Activated naive CD8-positive, alpha-beta T cell treated with anti-CD3 and anti-CD28 coated beads, Interleukin-2, amount 10 ng/mL, durations not matched to agents 7 days and 5 days (primary cell): ENCODE data around the gene ENTHD1. TPM values are rescaled to one million over a fixed set of nuclear protein-coding genes. Genes with fewer than 3 reads are reported as not detected.
"Not testable (repeated sequence)": the region's sequence is repeated elsewhere in the genome, so short reads cannot be mapped to it uniquely, and the experiment has no call there.

Source experiments
- ATAC-seq: fragments of 150-1000 bp; cut with Tn5 transposase; one replicate; pipeline ENCODE4 v1.10.0; 2021; ENCODE audit warnings: low read depth, moderate library complexity
- POLR2A ChIA-PET: fragments of 350-600 bp; sonication (Branson Sonifier 250); formaldehyde crosslinking; loops from one replicate; lab custom pipeline; 2021; ENCODE audit warnings: antibody characterized with exemption; lab: Charles Lee
- DNase-seq: peaks from one replicate; pipeline ENCODE4 v3.0.0; 2021
- H3K27ac Mint-ChIP-seq: one replicate; pipeline ENCODE4 v1.8.0; 2022; ENCODE audit warnings: mild to moderate bottlenecking, mixed read lengths
- H3K27me3 Mint-ChIP-seq: one replicate; pipeline ENCODE4 v1.8.0; 2022; ENCODE audit warnings: mild to moderate bottlenecking, moderate library complexity, mixed read lengths
- H3K36me3 Mint-ChIP-seq: one replicate; pipeline ENCODE4 v1.8.0; 2021; ENCODE audit warnings: mild to moderate bottlenecking, mixed read lengths
- H3K4me1 Mint-ChIP-seq: one replicate; pipeline ENCODE4 v1.8.0; 2021; ENCODE audit warnings: mixed read lengths
- H3K4me3 Mint-ChIP-seq: one replicate; pipeline ENCODE4 v1.8.0; 2022; ENCODE audit warnings: mild to moderate bottlenecking, moderate library complexity, mixed read lengths
- H3K9me3 Mint-ChIP-seq: one replicate; pipeline ENCODE4 v1.8.0; 2021; ENCODE audit warnings: mixed read lengths
- total RNA-seq, 2 experiments: library from RNA; stranded (reverse); gene quantifications; one replicate each; pipeline ENCODE4 v1.2.3, GENCODE V29; 2021

Gene ENTHD1
- total RNA-seq, 2 experiments from 2014 or later = 0.11 to 0.34 TPM

DNA sequence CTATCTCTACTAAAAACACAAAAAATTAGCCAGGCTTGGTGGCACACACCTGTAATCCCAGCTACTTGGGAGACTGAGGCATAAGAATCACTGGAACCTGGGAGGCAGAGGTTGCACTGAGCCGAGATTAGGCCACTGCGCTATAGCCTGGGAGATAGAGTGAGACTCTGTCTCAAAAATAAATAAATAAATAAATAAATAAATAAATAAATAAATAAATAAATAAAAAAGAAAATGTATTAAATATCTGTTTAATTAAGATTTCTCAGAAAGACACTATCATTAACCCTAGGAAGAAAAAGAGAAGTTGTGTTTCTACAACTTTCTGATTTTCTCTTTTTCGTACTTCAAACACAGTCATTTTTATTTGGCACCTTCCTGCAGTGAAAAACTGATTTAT is 3.6 kb downstream of the ENTHD1 start:
- H3K27ac Mint-ChIP-seq, H3K9me3 Mint-ChIP-seq, H3K4me1 Mint-ChIP-seq, H3K36me3 Mint-ChIP-seq, DNase-seq, H3K27me3 Mint-ChIP-seq, ATAC-seq, H3K4me3 Mint-ChIP-seq, POLR2A ChIA-PET: not testable (repeated sequence)

DNA sequence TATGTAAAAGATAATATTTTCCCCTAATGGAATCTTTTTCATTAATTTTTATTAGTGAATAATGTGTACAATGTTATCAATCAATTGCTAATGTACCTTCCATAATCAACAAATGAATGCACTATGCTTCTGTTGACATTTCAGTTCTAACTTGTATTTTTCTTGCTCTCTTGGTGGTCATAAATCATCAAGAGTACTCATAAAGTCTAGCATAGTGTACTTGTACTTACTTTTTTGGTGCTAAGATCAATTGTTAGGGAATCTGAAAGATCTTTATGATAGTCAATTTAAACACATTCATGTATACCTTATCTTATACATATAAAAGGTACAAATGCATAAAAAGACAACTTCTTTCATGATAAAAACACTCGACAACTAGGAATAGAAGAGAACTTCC is 10.5 kb downstream of the ENTHD1 start:
- POLR2A ChIA-PET = no interaction called here
- ATAC-seq = no peak
- no peak for DNase-seq
- Mint-ChIP-seq H3K4me3 (no peak overlapping the region), H3K27ac (no peak overlapping the region), H3K36me3 (no peaks in the 10 kb centered on the region), H3K9me3 (no peaks in the 10 kb centered on the region), H3K27me3 (peaks cover 6% of the 10 kb centered on the region), H3K4me1 (peaks cover 2% of the 10 kb centered on the region)

DNA sequence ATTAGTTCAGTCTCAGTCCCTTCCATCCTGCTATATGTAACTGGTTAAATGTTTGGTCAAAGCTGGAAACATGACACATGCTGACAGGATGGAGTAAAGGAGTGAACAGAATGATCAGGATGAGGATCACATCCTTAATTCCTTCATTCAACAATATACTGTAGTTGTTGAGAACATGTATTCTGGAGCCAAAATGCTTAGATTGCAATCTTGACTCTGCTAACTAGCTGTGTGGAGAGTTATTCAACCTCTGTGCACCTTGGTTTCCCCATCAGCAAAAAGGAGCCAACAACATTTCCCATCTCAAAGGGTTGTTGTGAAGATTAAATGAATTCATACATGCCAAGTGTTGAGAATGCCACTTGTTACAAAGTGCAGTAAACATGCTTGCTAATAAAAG is 12.8 kb downstream of the ENTHD1 start:
- POLR2A ChIA-PET = no interaction called here
- peaks cover 6% of the 10 kb centered on the region for H3K27me3 Mint-ChIP-seq
- H3K27ac Mint-ChIP-seq = no peak overlapping the region
- H3K4me3 Mint-ChIP-seq = no peak overlapping the region
- no peak for ATAC-seq
- H3K4me1 Mint-ChIP-seq = peaks cover 2% of the 10 kb centered on the region
- no peaks in the 10 kb centered on the region for H3K36me3 Mint-ChIP-seq
- DNase-seq = no peak
- no peaks in the 10 kb centered on the region for H3K9me3 Mint-ChIP-seq

DNA sequence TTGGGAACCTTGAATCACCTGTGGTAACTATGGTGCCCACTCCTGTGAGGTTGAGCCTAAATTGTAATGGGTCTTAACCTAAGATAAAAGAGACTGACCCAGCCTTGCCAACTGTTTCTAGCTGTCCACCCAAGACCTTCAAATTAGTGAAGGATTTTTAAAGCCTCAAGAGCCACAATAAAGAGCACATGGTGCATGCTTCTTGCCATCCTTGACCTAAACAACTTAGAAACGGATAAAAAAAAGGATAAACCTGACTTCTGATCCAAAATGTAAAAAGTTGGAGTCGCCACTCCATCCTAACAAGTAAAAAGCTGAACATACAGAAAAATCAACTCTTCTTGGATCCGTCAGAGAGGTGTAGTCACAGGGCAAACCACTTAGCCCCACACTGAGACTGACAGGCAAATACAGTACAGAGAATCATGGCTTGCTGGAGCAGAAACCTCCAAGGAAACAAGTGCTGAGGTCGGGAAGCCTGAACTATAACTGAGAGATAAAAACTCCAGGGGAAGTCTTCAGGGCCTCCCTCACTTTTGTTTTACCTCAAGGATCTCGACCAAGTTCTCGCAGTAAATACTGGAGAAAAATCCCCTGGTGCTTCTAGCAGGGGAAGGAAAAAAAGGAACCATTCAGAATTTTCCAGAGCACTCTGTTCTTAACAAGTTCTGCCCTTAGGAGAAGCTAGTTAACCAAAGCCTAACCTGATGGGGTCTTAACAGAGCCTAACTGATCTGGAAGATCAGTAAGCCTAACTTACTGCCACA is 16.3 kb downstream of the ENTHD1 start:
- no peak overlapping the region for H3K4me3 Mint-ChIP-seq
- ATAC-seq (no peak), DNase-seq (no peak)
- H3K36me3 Mint-ChIP-seq = peaks cover 1% of the 10 kb centered on the region
- POLR2A ChIA-PET = no interaction called here
- H3K4me1 Mint-ChIP-seq = peaks cover 3% of the 10 kb centered on the region
- H3K27me3 Mint-ChIP-seq = peaks cover 6% of the 10 kb centered on the region
- no peak overlapping the region for H3K27ac Mint-ChIP-seq
- H3K9me3 Mint-ChIP-seq = no peaks in the 10 kb centered on the region

DNA sequence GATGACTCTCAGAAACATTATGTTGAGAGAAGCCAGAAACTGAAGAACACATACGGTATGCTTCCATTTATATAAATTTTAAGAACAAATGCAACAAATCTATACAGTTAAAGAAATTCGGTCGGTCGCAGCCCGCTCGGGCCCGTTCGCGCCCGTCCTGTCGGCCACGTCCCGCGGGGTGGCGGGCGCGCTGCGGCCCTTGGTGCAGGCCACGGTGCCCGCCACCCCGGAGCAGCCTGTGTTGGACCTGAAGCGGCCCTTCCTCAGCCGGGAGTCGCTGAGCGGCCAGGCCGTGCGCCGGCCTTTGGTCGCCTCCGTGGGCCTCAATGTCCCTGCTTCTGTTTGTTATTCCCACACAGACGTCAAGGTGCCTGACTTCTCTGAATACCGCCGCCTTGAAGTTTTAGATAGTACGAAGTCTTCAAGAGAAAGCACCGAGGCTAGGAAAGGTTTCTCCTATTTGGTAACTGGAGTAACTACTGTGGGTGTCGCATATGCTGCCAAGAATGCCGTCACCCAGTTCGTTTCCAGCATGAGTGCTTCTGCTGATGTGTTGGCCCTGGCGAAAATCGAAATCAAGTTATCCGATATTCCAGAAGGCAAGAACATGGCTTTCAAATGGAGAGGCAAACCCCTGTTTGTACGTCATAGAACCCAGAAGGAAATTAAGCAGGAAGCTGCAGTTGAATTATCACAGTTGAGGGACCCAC is 18.2 kb downstream of the ENTHD1 start:
- ATAC-seq, H3K27ac Mint-ChIP-seq, H3K36me3 Mint-ChIP-seq, H3K9me3 Mint-ChIP-seq, POLR2A ChIA-PET, H3K27me3 Mint-ChIP-seq, H3K4me3 Mint-ChIP-seq, H3K4me1 Mint-ChIP-seq: not testable (repeated sequence)
- peak; percentile 41 for DNase-seq

DNA sequence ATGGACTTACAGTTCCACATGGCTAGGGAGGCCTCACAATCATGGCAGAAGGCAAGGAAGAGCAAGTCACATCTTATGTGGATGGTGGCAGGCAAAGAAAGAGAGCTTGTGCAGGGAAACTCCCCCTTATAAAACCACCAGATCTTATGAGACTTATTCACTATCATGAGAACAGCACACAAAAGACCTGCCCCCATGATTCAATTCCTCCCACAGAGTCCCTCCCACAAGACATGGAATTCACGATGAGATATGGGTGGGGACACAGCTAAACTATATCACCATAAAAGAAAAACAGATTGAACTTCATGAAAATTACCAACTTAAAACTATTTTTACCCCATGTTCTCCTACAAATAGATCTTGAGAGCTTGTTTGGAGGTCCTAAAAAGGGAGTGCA is 19.6 kb downstream of the ENTHD1 start:
- no peak overlapping the region for H3K4me3 Mint-ChIP-seq
- peaks cover 4% of the 10 kb centered on the region for H3K27me3 Mint-ChIP-seq
- ATAC-seq (no peak), DNase-seq (no peak)
- peaks cover 2% of the 10 kb centered on the region for H3K4me1 Mint-ChIP-seq
- POLR2A ChIA-PET = no interaction called here
- no peak overlapping the region for H3K27ac Mint-ChIP-seq
- H3K36me3 Mint-ChIP-seq = peaks cover 3% of the 10 kb centered on the region
- peaks cover 2% of the 10 kb centered on the region for H3K9me3 Mint-ChIP-seq

DNA sequence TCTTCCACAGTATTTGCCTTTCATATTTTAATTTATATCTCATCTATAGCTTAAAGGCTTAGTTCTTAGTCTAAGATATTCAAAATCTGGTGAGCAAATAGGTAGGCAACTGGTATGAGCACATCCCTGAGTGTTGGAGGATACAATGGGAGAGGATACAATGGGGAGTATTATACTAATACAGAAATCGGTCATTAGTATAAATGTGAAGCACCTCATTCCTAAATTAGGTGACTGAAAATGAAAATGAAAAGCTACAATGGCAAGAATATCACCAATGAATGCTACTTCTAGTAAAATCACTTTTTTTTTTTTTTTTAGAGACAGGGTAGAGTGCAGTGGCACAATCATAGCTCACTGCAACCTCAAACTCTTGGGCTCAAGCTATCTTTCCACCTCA is 21.0 kb downstream of the ENTHD1 start:
- no peak overlapping the region for H3K27ac Mint-ChIP-seq
- H3K36me3 Mint-ChIP-seq = peaks cover 5% of the 10 kb centered on the region
- peaks cover 2% of the 10 kb centered on the region for H3K4me1 Mint-ChIP-seq
- DNase-seq = no peak
- H3K4me3 Mint-ChIP-seq = no peak overlapping the region
- peaks cover 4% of the 10 kb centered on the region for H3K27me3 Mint-ChIP-seq
- peaks cover 3% of the 10 kb centered on the region for H3K9me3 Mint-ChIP-seq
- ATAC-seq = no peak
- POLR2A ChIA-PET = no interaction called here

DNA sequence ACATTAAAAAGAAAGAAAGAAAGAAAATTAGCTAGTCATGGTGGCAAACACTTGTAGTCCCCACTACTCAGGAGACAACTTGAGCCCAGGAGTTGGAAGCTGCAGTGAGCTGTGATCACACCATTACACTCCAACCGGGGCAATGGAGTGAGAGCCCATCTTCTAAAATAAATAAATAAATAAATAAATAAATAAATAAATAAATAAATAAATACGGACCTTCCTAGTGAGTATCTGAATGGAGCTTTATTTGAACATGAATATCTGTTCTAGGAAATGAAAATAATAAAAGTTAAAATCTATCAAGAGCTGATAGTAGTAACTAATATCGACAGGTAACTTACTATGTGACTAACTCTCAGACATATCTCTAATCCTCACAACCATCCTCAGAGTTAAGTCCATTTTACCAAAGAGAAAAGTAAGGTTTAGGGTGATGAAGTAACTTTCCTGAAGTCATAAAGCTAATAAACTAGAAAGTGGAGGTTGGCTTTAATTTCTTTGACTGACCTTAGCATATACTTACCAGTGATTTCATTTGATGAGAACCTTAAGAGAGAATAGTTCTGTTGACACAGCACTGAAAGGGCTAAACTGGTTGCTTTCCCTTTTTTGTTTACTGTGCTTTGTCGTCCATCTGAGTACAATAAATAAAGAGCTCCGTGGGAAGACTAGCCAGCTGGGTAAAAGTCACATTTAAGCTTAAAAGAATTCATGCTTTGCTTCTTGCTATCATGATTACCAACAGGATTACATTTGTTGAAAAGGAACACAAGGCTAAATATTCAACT is 22.4 kb downstream of the ENTHD1 start:
- ATAC-seq (no peak), DNase-seq (no peak)
- POLR2A ChIA-PET = interaction anchor here (0.5 kb wide), 1 partner anchor 146 kb away, joined by 6 read pairs; no protein-coding TSS in a partner anchor
- H3K4me1 Mint-ChIP-seq = peaks cover 2% of the 10 kb centered on the region
- H3K27ac Mint-ChIP-seq = no peak overlapping the region
- no peak overlapping the region for H3K4me3 Mint-ChIP-seq
- peaks cover 3% of the 10 kb centered on the region for H3K9me3 Mint-ChIP-seq
- peaks cover 5% of the 10 kb centered on the region for H3K36me3 Mint-ChIP-seq
- peaks cover 4% of the 10 kb centered on the region for H3K27me3 Mint-ChIP-seq

DNA sequence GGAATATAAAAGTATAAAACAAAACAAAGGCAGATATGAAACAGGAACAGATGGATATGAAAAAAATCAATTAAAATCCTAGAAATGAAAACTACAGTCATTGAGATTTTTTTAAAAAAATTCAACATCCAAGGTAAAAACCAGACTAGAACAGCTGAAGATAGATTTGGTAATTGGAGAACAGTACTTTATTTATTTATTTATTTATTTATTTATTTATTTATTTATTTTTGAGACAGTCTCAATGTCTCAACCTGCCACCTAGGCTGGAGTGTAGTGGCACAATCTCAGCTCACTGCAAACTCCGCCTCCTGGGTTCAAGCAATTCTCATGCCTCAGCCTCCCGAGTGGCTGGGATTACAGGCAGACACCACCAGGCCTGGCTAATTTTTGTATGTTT is 23.8 kb downstream of the ENTHD1 start:
- POLR2A ChIA-PET, H3K27me3 Mint-ChIP-seq, DNase-seq, H3K4me1 Mint-ChIP-seq, H3K27ac Mint-ChIP-seq, H3K36me3 Mint-ChIP-seq, H3K4me3 Mint-ChIP-seq, ATAC-seq, H3K9me3 Mint-ChIP-seq: not testable (repeated sequence)

DNA sequence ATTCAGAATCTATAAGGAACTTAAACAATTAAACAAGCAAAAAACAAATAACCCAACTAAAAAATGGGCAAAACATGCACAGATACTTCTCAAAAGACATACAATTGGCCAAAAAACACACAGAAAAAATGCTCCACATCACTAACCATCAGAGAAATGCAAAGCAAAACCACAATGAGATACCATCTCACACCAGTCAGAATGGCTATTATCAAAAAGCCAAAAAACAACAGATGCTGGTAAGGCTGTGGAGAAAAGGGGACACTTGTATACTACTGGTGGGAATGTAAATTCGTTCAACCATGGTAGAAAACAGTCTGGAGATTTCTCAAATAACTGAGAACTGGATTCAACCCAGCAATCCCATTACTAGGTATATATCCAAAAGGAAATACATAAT is 24.8 kb downstream of the ENTHD1 start:
- DNase-seq = no peak
- Mint-ChIP-seq H3K36me3 (peaks cover 8% of the 10 kb centered on the region), H3K4me3 (no peak overlapping the region), H3K4me1 (peaks cover 4% of the 10 kb centered on the region), H3K9me3 (peaks cover 5% of the 10 kb centered on the region), H3K27me3 (peaks cover 10% of the 10 kb centered on the region), H3K27ac (no peak overlapping the region)
- no peak for ATAC-seq
- POLR2A ChIA-PET = no interaction called here

DNA sequence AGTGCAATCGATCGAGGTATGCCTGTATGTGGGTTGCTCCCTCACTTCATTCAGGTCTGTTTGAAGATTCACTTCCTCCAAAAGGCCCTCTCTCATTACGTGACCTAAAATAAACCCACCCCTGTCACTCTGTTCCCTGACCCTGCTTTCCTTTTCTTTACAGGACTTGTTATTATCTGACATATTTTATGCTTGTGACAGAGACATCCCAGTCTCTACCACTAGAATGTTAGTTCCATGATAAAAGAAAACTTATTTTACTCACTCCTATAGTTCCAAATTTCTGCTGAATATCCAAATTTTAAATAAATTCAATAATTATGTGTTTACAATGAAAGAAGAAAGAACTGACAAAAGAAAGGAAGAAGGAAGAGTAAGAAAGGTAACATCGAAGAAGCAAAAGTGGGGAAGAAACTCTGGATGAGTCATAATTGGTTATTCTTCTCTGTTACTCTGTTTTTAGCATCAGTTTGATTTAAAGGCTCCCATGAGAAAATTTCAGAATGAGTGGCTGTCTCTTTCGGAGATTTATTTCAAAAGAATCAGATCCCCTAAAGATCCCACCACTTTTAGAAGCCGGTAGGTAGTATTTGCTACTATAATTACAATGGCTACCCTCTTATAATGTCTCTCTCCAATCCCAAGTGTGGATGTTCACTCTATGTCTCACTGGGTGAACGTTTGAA is 33.5 kb downstream of the ENTHD1 start:
- H3K27ac Mint-ChIP-seq = no peak overlapping the region
- H3K36me3 Mint-ChIP-seq = no peaks in the 10 kb centered on the region

DNA sequence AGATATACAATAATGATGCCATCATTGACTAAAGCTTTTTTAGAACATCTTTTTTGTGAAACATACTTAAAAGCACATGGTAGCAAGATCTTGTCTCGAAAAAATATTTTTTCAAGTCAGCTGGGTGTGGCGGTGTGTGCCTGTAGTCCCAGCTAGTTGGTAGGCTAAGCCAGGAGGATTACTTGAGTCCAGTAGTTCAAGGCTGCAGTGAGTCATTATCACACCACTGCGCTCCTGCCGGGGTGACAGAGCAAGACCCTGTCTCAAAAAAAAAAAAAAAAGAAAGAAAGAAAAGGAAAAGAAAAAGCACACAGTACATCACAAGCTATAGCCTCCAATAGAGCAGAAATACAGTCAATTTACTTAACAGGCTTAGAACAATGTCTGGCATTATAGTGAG is 37.0 kb downstream of the ENTHD1 start:
- DNase-seq = no peak
- no peaks in the 10 kb centered on the region for H3K9me3 Mint-ChIP-seq
- peaks cover 8% of the 10 kb centered on the region for H3K4me1 Mint-ChIP-seq
- H3K4me3 Mint-ChIP-seq = no peak overlapping the region
- H3K27ac Mint-ChIP-seq = no peak overlapping the region
- H3K36me3 Mint-ChIP-seq = no peaks in the 10 kb centered on the region
- ATAC-seq = no peak
- POLR2A ChIA-PET = interaction anchor here (0.6 kb wide), 1 partner anchor 83 kb away, joined by 4 read pairs; no protein-coding TSS in a partner anchor
- peaks cover 10% of the 10 kb centered on the region for H3K27me3 Mint-ChIP-seq

More for the DNA sequence above, 33.5 kb downstream of the ENTHD1 start:
- no peak for DNase-seq
- peak overlapping the region; percentile 12 for H3K4me3 Mint-ChIP-seq
- peaks cover 7% of the 10 kb centered on the region for H3K27me3 Mint-ChIP-seq
- POLR2A ChIA-PET = no interaction called here
- ATAC-seq = no peak
- no peaks in the 10 kb centered on the region for H3K9me3 Mint-ChIP-seq
- peaks cover 8% of the 10 kb centered on the region for H3K4me1 Mint-ChIP-seq

DNA sequence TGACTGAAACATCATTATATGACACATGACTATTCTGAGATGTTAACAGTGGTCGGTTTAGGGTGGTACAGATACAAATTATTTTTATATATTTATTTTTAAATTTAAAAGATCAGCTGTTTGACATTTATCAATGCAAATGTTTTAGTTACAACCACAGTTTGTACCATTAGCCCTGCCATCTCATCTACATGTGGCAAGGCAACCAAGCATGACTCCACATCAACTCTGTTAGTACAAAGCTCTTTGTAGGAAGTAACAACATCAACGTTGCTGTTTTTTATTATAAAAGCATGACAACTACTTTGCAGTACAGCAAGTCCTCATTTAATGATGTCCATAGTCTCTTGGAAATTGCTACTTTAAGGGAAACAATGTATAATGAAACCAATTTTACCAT is 40.8 kb downstream of the ENTHD1 start:
- H3K36me3 Mint-ChIP-seq = no peaks in the 10 kb centered on the region
- H3K9me3 Mint-ChIP-seq = no peaks in the 10 kb centered on the region
- no peak for ATAC-seq
- no peak overlapping the region for H3K27ac Mint-ChIP-seq
- DNase-seq = no peak
- POLR2A ChIA-PET = interaction anchor here (0.6 kb wide), 1 partner anchor 134 kb away, joined by 4 read pairs; no protein-coding TSS in a partner anchor
- no peak overlapping the region for H3K4me3 Mint-ChIP-seq
- H3K4me1 Mint-ChIP-seq = no peaks in the 10 kb centered on the region
- H3K27me3 Mint-ChIP-seq = peaks cover 14% of the 10 kb centered on the region
